H1 (cell line): ENCODE results near the gene ACAP1. TPM values are rescaled to one million over a fixed set of nuclear protein-coding genes. Genes with fewer than 3 reads are reported as not detected.
A peak's percentile ranks its signal among the peaks of the same experiment; 100 is the strongest.

Experiments
- CTCF ChIA-PET: fragments of 300-600 bp; sonication (Branson Sonifier 250); formaldehyde crosslinking; loops from one replicate; lab custom pipeline; 2021; ENCODE audit not compliant: partially characterized antibody; lab: Charles Lee
- POLR2A ChIA-PET: fragments of 300-600 bp; sonication (Branson Sonifier 250); formaldehyde crosslinking; loops from one replicate; lab custom pipeline; 2021; ENCODE audit warnings: inconsistent platforms; ENCODE audit not compliant: partially characterized antibody; lab: Charles Lee
- DNase-seq, 2 experiments: peaks; one replicate each; pipeline versions ENCODE4 v3.0.0 to v3.0.0-alpha.2; 2010 to 2022; ENCODE audit warnings: low spot score in 2 of 2, low read depth in 1 of 2, mixed read lengths in 1 of 2
- FAIRE-seq: peaks from 2 replicates; lab custom pipeline; 2011; peaks lifted over from hg19 to GRCh38; lab: Jason Lieb, UNC
- H2AFZ ChIP-seq: 2 replicates; pipeline ENCODE4 v1.8.1; 2012; ENCODE audit warnings: low read length, inconsistent platforms
- H2AK5ac ChIP-seq: 2 replicates; pipeline ENCODE4 v1.6.1; 2013; ENCODE audit warnings: low read depth, low read length
- H2BK120ac ChIP-seq: replicated peaks from 2 replicates; pipeline ENCODE3; 2013; ENCODE audit warnings: low read depth, low read length, inconsistent platforms
- H2BK12ac ChIP-seq: 2 replicates; pipeline ENCODE4 v1.6.1; 2013; ENCODE audit warnings: low read depth, low read length
- H2BK15ac ChIP-seq: 2 replicates; pipeline ENCODE4 v1.6.1; 2013; ENCODE audit warnings: low read length
- H2BK20ac ChIP-seq: 2 replicates; pipeline ENCODE4 v1.6.1; 2013; ENCODE audit warnings: low read length
- H2BK5ac ChIP-seq: 2 replicates; pipeline ENCODE4 v1.6.1; 2013; ENCODE audit warnings: low read depth, low read length
- H3K14ac ChIP-seq: 2 replicates; pipeline ENCODE4 v1.6.1; 2013; ENCODE audit warnings: inconsistent platforms; ENCODE audit not compliant: insufficient read length
- H3K18ac ChIP-seq: 2 replicates; pipeline ENCODE4 v1.6.1; 2013; ENCODE audit warnings: low read length; ENCODE audit errors: extremely low read depth
- H3K23ac ChIP-seq: 2 replicates; pipeline ENCODE4 v1.6.1; 2013; ENCODE audit warnings: inconsistent platforms; ENCODE audit not compliant: insufficient read length
- H3K23me2 ChIP-seq: 2 replicates; pipeline ENCODE4 v1.6.1; 2013; ENCODE audit warnings: low read depth, low read length
- H3K27ac ChIP-seq: 2 replicates; pipeline ENCODE4 v1.6.1; 2011; ENCODE audit warnings: low read depth, low read length, inconsistent platforms
- H3K27me3 ChIP-seq, 4 experiments: replicated peaks in 1 of 4; 1 replicate in 1 of 4; 2 replicates in 3 of 4; pipeline versions ENCODE4 v1.6.1 to v1.8.1; 2011 to 2013; ENCODE audit warnings: low read length in 3 of 4, mild to moderate bottlenecking in 3 of 4, inconsistent platforms in 2 of 4, mixed read lengths in 2 of 4, moderate library complexity in 1 of 4; ENCODE audit not compliant: control insufficient read depth in 3 of 4, insufficient read depth in 3 of 4; ENCODE audit errors: extremely low read depth in 1 of 4
- H3K36me3 ChIP-seq, 4 experiments: 2 replicates each; pipeline versions ENCODE4 v1.6.1 to v1.8.1; 2011 to 2013; ENCODE audit warnings: mild to moderate bottlenecking in 4 of 4, low read length in 3 of 4, moderate library complexity in 2 of 4, control low read depth in 1 of 4, inconsistent platforms in 1 of 4; ENCODE audit not compliant: insufficient read depth in 4 of 4, control insufficient read depth in 2 of 4
- H3K4ac ChIP-seq: replicated peaks from 2 replicates; pipeline ENCODE3; 2013; ENCODE audit warnings: low read length, low read depth, mixed read lengths, inconsistent platforms; ENCODE audit not compliant: insufficient read length
- H3K4me1 ChIP-seq, 4 experiments: replicated peaks in 1 of 4; 1 replicate in 1 of 4; 2 replicates in 3 of 4; pipeline versions ENCODE4 v1.6.1 to v1.8.1; 2011 to 2013; ENCODE audit warnings: low read length in 3 of 4, inconsistent platforms in 2 of 4, mixed read lengths in 1 of 4; ENCODE audit not compliant: insufficient read depth in 4 of 4, control insufficient read depth in 3 of 4
- H3K4me2 ChIP-seq, 2 experiments: 2 replicates each; pipeline versions ENCODE4 v1.6.1 to v1.8.1; 2011 to 2013; ENCODE audit warnings: low read depth in 2 of 2, low read length in 2 of 2, control low read depth in 1 of 2, inconsistent platforms in 1 of 2, mild to moderate bottlenecking in 1 of 2; ENCODE audit not compliant: insufficient read depth in 1 of 2
- H3K4me3 ChIP-seq, 4 experiments: fragments of 200-600, 300-600 bp in 1 of 4; sonication (generic), shearing (Covaris generic), sonication (Bioruptor Twin) in 1 of 4; 2 replicates each; pipeline versions ENCODE4 v1.5.1 to v1.8.1; 2011 to 2016; ENCODE audit warnings: low read length in 4 of 4, low read depth in 3 of 4, control low read depth in 2 of 4, inconsistent platforms in 2 of 4, mild to moderate bottlenecking in 2 of 4, mixed read lengths in 1 of 4, moderate library complexity in 1 of 4; ENCODE audit not compliant: insufficient read depth in 2 of 4; ENCODE audit errors: extremely low read depth in 1 of 4
- H3K56ac ChIP-seq: replicated peaks from 2 replicates; pipeline ENCODE3; 2013; ENCODE audit warnings: low read depth, mild to moderate bottlenecking, mixed read lengths, low read length, inconsistent platforms; ENCODE audit not compliant: insufficient read length
- H3K79me1 ChIP-seq: 2 replicates; pipeline ENCODE4 v1.6.1; 2013; ENCODE audit warnings: low read depth, low read length, control low read depth
- H3K79me2 ChIP-seq, 2 experiments: 2 replicates each; pipeline versions ENCODE4 v1.6.1 to v1.8.1; 2012 to 2013; ENCODE audit warnings: low read length in 2 of 2, mild to moderate bottlenecking in 2 of 2, inconsistent platforms in 1 of 2; ENCODE audit not compliant: insufficient read depth in 2 of 2, control insufficient read depth in 1 of 2
- H3K9ac ChIP-seq, 4 experiments: replicated peaks in 1 of 4; 1 replicate in 1 of 4; 2 replicates in 3 of 4; pipeline versions ENCODE4 v1.6.1 to v1.8.1; 2011 to 2013; ENCODE audit warnings: low read depth in 3 of 4, low read length in 3 of 4, control low read depth in 2 of 4, mild to moderate bottlenecking in 2 of 4, moderate library complexity in 2 of 4, inconsistent platforms in 1 of 4; ENCODE audit errors: extremely low read depth in 1 of 4
- H3K9me3 ChIP-seq, 2 experiments: 2 replicates each; pipeline versions ENCODE4 v1.6.1 to v1.8.1; 2012 to 2013; ENCODE audit warnings: mild to moderate bottlenecking in 2 of 2, moderate library complexity in 2 of 2, control low read depth in 1 of 2, inconsistent platforms in 1 of 2, low read depth in 1 of 2, low read length in 1 of 2, mixed read lengths in 1 of 2; ENCODE audit not compliant: insufficient read depth in 2 of 2
- H4K20me1 ChIP-seq, 2 experiments: replicated peaks in 1 of 2; 2 replicates each; pipeline versions ENCODE3 to v1.8.1; 2011 to 2013; ENCODE audit warnings: inconsistent platforms in 2 of 2, low read length in 2 of 2, mild to moderate bottlenecking in 1 of 2; ENCODE audit not compliant: insufficient read depth in 2 of 2, control insufficient read depth in 1 of 2
- H4K5ac ChIP-seq: 2 replicates; pipeline ENCODE4 v1.6.1; 2013; ENCODE audit warnings: low read length, low read depth, mixed read lengths, inconsistent platforms; ENCODE audit not compliant: insufficient read length
- H4K8ac ChIP-seq: 2 replicates; pipeline ENCODE4 v1.8.0; 2013; ENCODE audit warnings: mild to moderate bottlenecking, moderate library complexity, low read length, inconsistent platforms; ENCODE audit not compliant: insufficient read depth; ENCODE audit errors: extremely low read depth
- H4K91ac ChIP-seq: replicated peaks from 2 replicates; pipeline ENCODE3; 2013; ENCODE audit warnings: low read length, mixed read lengths, inconsistent platforms; ENCODE audit not compliant: insufficient read length
- BRCA1 ChIP-seq: IDR thresholded peaks from 2 replicates; pipeline ENCODE4 v1.6.1; 2012; ENCODE audit warnings: low read depth, low read length, improper control_type of control experiment
- CHD1 ChIP-seq: IDR thresholded peaks from 2 replicates; pipeline ENCODE4 v1.6.1; 2012; ENCODE audit warnings: low read depth, low read length, improper control_type of control experiment
- CHD2 ChIP-seq: IDR thresholded peaks from 2 replicates; pipeline ENCODE4 v1.6.1; 2012; ENCODE audit warnings: low read length, improper control_type of control experiment
- HDAC2 ChIP-seq, 2 experiments: fragments of 300-600 bp in 1 of 2; sonication (generic) in 1 of 2; IDR thresholded peaks; 2 replicates each; pipeline ENCODE4 v1.6.1; 2011 to 2012; ENCODE audit warnings: low read depth in 2 of 2, low read length in 2 of 2, mild to moderate bottlenecking in 2 of 2, moderate library complexity in 2 of 2, borderline replicate concordance in 1 of 2, inconsistent platforms in 1 of 2
- POLR2A ChIP-seq, 2 experiments: IDR thresholded peaks; 1 replicate in 1 of 2; 2 replicates in 1 of 2; pipeline ENCODE4 v1.6.1; 2011; ENCODE audit warnings: low read depth in 2 of 2, low read length in 2 of 2, mild to moderate bottlenecking in 2 of 2; ENCODE audit errors: control extremely low read depth in 1 of 2
- POLR2AphosphoS5 ChIP-seq: IDR thresholded peaks from 2 replicates; pipeline ENCODE4 v1.6.1; 2011; ENCODE audit warnings: low read depth, low read length
- RBBP5 ChIP-seq: IDR thresholded peaks from 2 replicates; pipeline ENCODE4 v1.7.1; 2012; ENCODE audit warnings: low read depth, mild to moderate bottlenecking, inconsistent platforms, low read length, moderate library complexity, borderline replicate concordance
- SRF ChIP-seq: IDR thresholded peaks from 2 replicates; pipeline ENCODE4 v1.6.1; 2011; ENCODE audit warnings: mild to moderate bottlenecking, low read depth, low read length, moderate library complexity
- WGBS, 2 experiments: shearing (Covaris generic) in 1 of 2; methylation state at CpG; one replicate each; pipeline versions ENCODE4 v1.1.6 to v1.1.7; 2013 to 2015; ENCODE audit warnings: low lambda C conversion rate in 2 of 2, mixed read lengths in 2 of 2, inconsistent platforms in 1 of 2, low coverage in 1 of 2, missing lambda C conversion rate in 1 of 2; ENCODE audit not compliant: insufficient replicate concordance in 2 of 2, insufficient coverage in 1 of 2, insufficient read length in 1 of 2; ENCODE audit errors: extremely low coverage in 1 of 2, missing lambda C conversion rate in 1 of 2; 5-methylcytosine and 5-hydroxymethylcytosine counted together
- polyA plus RNA-seq, 7 experiments: library from polyadenylated mRNA; depleted of rRNA in 3 of 7; stranded (reverse) in 5 of 7; unstranded in 2 of 7; fragments of >200 nt in 5 of 7; fragments of 200-250 nt in 2 of 7; gene quantifications; 1 replicate in 5 of 7; 2 replicates in 1 of 7; 4 replicates in 1 of 7; pipeline versions ENCODE4 v1.2.1 to v1.2.3, GENCODE V29; 2011 to 2013; ENCODE audit warnings: missing spikeins in 2 of 7, mixed read lengths in 2 of 7
- total RNA-seq: library from RNA; stranded (reverse); fragmentation: NEBNext Ultra II Directional; extraction: Animal tissue kit (Norgen Biotek cat#: 25700); gene quantifications from 2 replicates; pipeline ENCODE4 v1.2.1, GENCODE V29; 2021
- TF ChIP-seq, protein P1 (sequence below): IDR thresholded peaks from 2 replicates; pipeline ENCODE4 v1.6.1; 2012; ENCODE audit warnings: low read length, inconsistent platforms

ACAP1 gene
- total and polyA plus RNA-seq, 2 of the 8 experiments (the other 6 are each of a cell fraction or from before 2014, with no cell fraction given) = 11.9 to 45.1 TPM

DNA sequence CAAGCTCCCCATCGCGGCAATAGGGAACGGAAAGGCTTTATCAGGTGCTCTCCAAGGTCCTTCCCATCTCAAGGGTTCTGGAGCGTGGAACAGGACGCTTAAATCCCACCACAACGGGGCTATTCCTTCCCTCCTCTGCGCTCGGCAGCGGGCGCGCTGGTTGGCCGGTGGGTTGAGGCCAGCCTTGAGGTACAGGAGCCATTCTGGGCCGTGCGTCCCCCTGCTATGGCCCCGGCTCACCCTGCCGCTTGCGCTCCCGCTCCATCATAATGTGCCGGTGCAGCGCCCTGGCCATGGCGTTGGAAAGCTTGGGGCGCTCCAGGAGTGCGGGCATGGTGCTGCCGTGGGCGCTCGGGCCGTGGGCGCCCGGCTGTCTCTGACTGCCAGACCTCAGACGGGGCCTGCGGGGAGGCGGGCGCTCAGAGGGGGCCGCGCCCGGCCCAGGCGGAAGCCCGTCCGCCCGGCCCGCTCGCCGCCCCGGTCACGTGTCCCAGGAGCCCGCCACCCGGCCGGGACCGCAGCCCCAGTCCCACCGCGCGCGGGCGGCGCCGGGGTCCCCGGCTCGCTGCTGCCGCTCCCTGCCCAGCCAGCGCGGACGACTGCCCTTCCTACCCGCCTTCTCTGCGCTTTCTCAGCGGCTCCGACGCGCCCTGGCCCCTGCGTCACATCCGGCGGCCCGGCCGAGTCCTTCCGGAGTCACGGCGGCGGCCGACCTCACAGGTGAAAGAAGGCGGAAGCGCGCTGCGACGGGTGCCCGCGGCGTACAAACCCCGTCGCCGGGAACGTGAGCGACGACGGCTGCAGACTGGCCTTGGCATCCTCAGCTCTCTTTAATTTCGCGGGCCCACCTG is 21.4 kb upstream of the ACAP1 start, which contains the start of gene GPS2:
TSS of gene GPS2 (minus strand) at position 642 of the 851 bp plus-strand sequence. CDS start at position 334, 308 bp downstream.
- no peak within 1 kb of the TSS; the same call in none of the 2 replicates for H3K18ac ChIP-seq
- H3K79me2 ChIP-seq = peaks cover 0 to 23% of the 10 kb centered on the region in 2 experiments; a peak in 3 of 4 replicates
- peak within 1 kb of the TSS; percentile 60; the same call in 1 of the 2 replicates for H2BK5ac ChIP-seq
- peak within 1 kb of the TSS; percentile 83 for H3K4ac ChIP-seq
- peak within 1 kb of the TSS; percentile 97; the same call in 1 of the 2 replicates for H4K8ac ChIP-seq
- no peaks in the 10 kb centered on the region for H3K27me3 ChIP-seq
- no peak within 1 kb of the TSS for H2BK15ac ChIP-seq
- peak within 1 kb of the TSS; percentile 55 to 95 (median 70) for H3K4me3 ChIP-seq
- H3K4me1 ChIP-seq = peaks cover 0 to 7% (median 4%) of the 10 kb centered on the region in 4 experiments; a peak in 4 of 7 replicates
- DNase-seq (peak in 1 of 2 experiments; percentile 96), FAIRE-seq (peak; percentile 45)
- H3K9ac ChIP-seq = peak within 1 kb of the TSS; percentile 39 to 89 (median 68)
- no peaks in the 10 kb centered on the region; the same call in 1 of the 2 replicates for H3K23me2 ChIP-seq
- peak within 1 kb of the TSS; percentile 40 for H3K56ac ChIP-seq
- no peak within 1 kb of the TSS for H2BK12ac ChIP-seq
- H3K27ac ChIP-seq = peak within 1 kb of the TSS; percentile 61; the same call in 1 of the 2 replicates
- no peak within 1 kb of the TSS for H3K14ac ChIP-seq
- H3K4me2 ChIP-seq = peak within 1 kb of the TSS; percentile 67 to 91
- H2AK5ac ChIP-seq = no peak within 1 kb of the TSS
- H2BK120ac ChIP-seq = no peak within 1 kb of the TSS
- H4K91ac ChIP-seq = peak within 1 kb of the TSS; percentile 23
- WGBS, 2 experiments = 1% methylated on average over 50 of the region's 95 CpGs; no CpG with 5 or more reads in 1 of the 2 experiments
- peak within 1 kb of the TSS; percentile 51 for H4K5ac ChIP-seq
- CTCF ChIA-PET = interaction anchor here (0.6 to 3.3 kb wide), 15 partner anchors 10 to 300 kb away, joined by 3 to 17 read pairs (median 5); partner anchors contain the start of genes ACAP1, NEURL4 and SLC2A4
- peaks cover 16 to 20% of the 10 kb centered on the region in 2 experiments for H4K20me1 ChIP-seq
- H3K79me1 ChIP-seq = peaks cover 8% of the 10 kb centered on the region; the same call in 1 of the 2 replicates
- no peak within 1 kb of the TSS for H3K23ac ChIP-seq
- POLR2A ChIA-PET = interaction anchor here (0.6 to 11.3 kb wide), 37 partner anchors 9 to 858 kb away, joined by 3 to 223 read pairs (median 6); partner anchors contain the start of genes ACADVL, ACAP1, CD68 and CLDN7
- no peak within 1 kb of the TSS for H2AFZ ChIP-seq
- no peaks in the 10 kb centered on the region for H3K9me3 ChIP-seq
- peaks cover 27 to 60% (median 41%) of the 10 kb centered on the region in 4 experiments for H3K36me3 ChIP-seq
- no peak within 1 kb of the TSS for H2BK20ac ChIP-seq
- no peak; a peak in 1 of 4 replicates for TF ChIP-seq HDAC2 (IDR thresholded peaks at IDR 0.05; ENCODE audit: borderline replicate concordance in 1 of 2, low read depth in 2 of 2, low read length in 2 of 2)
- peak; percentile 76 for TF ChIP-seq CHD2
- no peak for TF ChIP-seq SRF
- peak in 1 of 2 experiments; percentile 87; a peak in 2 of 3 replicates for TF ChIP-seq POLR2A (IDR thresholded peaks at IDR 0.05; ENCODE audit: control extremely low read depth in 1 of 2, low read depth in 2 of 2, low read length in 2 of 2)
- TF ChIP-seq POLR2AphosphoS5 = peak; percentile 90
- TF ChIP-seq, protein P1, sequence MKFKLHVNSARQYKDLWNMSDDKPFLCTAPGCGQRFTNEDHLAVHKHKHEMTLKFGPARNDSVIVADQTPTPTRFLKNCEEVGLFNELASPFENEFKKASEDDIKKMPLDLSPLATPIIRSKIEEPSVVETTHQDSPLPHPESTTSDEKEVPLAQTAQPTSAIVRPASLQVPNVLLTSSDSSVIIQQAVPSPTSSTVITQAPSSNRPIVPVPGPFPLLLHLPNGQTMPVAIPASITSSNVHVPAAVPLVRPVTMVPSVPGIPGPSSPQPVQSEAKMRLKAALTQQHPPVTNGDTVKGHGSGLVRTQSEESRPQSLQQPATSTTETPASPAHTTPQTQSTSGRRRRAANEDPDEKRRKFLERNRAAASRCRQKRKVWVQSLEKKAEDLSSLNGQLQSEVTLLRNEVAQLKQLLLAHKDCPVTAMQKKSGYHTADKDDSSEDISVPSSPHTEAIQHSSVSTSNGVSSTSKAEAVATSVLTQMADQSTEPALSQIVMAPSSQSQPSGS = no peak
- no peak for TF ChIP-seq CHD1
- TF ChIP-seq BRCA1 = no peak
- peak; percentile 70; the same call in 1 of the 2 replicates for TF ChIP-seq RBBP5
